IPS DF 6.9 (cell line): ENCODE results near the gene FZD1.
"Not testable (repeated sequence)": the region's sequence is repeated elsewhere in the genome, so short reads cannot be mapped to it uniquely, and the experiment has no call there.

ENCODE experiments used
- DNase-seq: peaks from one replicate; pipeline ENCODE4 v3.0.0-alpha.2; 2013; ENCODE audit warnings: low read depth, low spot score
- H3K27ac ChIP-seq: one replicate; pipeline ENCODE4 v1.5.1; 2013; ENCODE audit warnings: low read length, control low read depth
- H3K27me3 ChIP-seq: 2 replicates; pipeline ENCODE4 v1.6.1; 2013; ENCODE audit warnings: mild to moderate bottlenecking, low read length; ENCODE audit not compliant: control insufficient read depth, insufficient read depth
- H3K36me3 ChIP-seq: 2 replicates; pipeline ENCODE4 v1.6.1; 2013; ENCODE audit warnings: low read length; ENCODE audit not compliant: control insufficient read depth, insufficient read depth
- H3K4me1 ChIP-seq: 2 replicates; pipeline ENCODE4 v1.6.1; 2013; ENCODE audit warnings: low read length; ENCODE audit not compliant: control insufficient read depth, insufficient read depth
- H3K4me3 ChIP-seq: 2 replicates; pipeline ENCODE4 v1.5.1; 2013; ENCODE audit warnings: mild to moderate bottlenecking, low read length
- H3K9me3 ChIP-seq: 2 replicates; pipeline ENCODE4 v1.6.1; 2013; ENCODE audit warnings: low read length, inconsistent platforms; ENCODE audit not compliant: control insufficient read depth, insufficient read depth
- WGBS: extraction: QIAGEN DNeasy Blood & Tissue Kit; methylation state at CpG from one replicate; pipeline ENCODE4 v1.1.7; 2013; ENCODE audit warnings: mixed read lengths, missing lambda C conversion rate; ENCODE audit not compliant: insufficient read length, insufficient coverage; 5-methylcytosine and 5-hydroxymethylcytosine counted together

The FZD1 gene

DNA sequence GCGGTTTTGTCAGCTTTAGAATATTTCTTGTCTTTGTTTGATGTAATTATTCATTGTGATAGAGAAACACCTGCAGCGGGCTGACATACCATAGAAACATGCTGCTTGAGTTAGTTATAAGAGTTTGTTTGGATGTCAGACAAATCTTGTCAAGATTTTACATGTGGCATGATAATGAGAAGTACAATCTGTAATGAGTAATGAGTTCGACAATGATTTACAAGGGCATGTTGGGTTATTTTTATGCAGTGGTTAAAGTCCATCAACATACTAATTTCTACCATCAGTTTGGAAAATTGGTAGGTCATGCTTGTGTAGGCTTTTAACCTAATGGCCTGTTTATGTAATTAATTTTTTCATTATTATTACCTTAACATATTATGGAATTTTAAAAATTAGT, 31.3 kb downstream of the FZD1 start:
- H3K9me3 ChIP-seq = no peaks in the 10 kb centered on the region
- H3K4me3 ChIP-seq = no peak overlapping the region
- H3K36me3 ChIP-seq = no peaks in the 10 kb centered on the region
- H3K4me1 ChIP-seq = no peaks in the 10 kb centered on the region
- no CpG with 5 or more reads among the region's 3 CpGs for WGBS
- no peaks in the 10 kb centered on the region for H3K27me3 ChIP-seq
- H3K27ac ChIP-seq = no peak overlapping the region
- no peak for DNase-seq

DNA sequence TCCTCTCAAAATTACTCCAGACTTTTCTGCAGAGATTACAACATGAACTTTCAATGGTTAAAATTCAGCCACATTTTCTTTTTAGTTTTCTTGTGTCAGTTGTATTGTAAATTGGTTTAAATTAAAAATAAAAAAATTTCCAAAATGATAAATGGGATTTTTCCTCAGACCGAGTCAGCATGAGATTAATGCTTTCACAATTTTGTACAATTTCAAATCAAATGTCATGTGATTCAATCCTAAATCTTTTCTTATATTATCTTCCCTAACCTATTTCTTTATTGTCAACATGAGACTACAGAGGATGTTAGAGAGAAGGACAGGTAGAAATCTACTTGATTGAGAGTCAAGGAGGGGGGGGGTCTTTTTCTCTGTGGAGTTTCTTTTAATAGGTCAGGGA, 33.7 kb downstream of the FZD1 start:
- DNase-seq = no peak
- no peaks in the 10 kb centered on the region for H3K27me3 ChIP-seq
- no peak overlapping the region for H3K27ac ChIP-seq
- H3K4me3 ChIP-seq = no peak overlapping the region
- H3K36me3 ChIP-seq = no peaks in the 10 kb centered on the region
- no CpG with 5 or more reads among the region's 1 CpG for WGBS
- no peaks in the 10 kb centered on the region for H3K9me3 ChIP-seq
- H3K4me1 ChIP-seq = no peaks in the 10 kb centered on the region

DNA sequence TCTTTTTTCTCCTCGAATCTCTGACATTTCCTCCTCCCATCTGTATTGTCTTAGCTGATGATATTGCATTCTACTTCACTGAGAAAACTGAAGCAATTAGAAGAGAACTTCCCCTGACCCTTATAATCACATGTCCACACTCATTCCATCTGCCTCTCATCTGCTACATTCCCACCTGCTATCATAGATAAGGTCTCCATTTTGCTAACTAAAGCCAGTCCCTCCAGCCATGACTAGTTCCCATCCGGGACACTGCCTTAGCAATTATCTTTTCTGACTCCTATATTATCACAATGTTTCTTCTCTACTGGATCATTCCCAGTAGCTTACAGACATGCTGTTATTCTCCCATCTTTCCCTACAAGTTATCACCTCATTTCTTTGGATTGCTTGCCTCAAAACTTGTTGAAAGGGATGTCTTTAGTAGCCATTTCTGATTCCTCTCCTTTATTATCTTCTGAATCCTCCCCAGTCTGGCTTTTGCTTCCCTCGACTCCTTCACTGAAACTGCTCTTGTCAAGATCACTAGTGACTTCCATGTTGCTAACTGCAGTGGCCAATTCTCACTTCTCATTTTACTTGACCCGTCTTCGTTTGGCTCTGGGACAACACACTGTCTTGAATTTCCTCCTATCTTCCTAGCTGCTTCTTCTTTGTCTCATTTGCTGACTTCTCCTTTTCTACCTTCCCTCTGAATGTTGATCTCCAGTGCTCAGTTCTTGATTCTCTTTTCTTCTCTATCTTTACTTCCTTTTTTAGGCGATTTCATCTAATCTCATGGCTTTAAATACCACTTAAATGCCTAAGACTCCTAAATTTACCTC, 35.9 kb downstream of the FZD1 start:
- H3K27me3 ChIP-seq = no peaks in the 10 kb centered on the region
- no peak overlapping the region for H3K27ac ChIP-seq
- no peaks in the 10 kb centered on the region for H3K4me1 ChIP-seq
- no peak for DNase-seq
- no peak overlapping the region for H3K4me3 ChIP-seq
- H3K36me3 ChIP-seq = no peaks in the 10 kb centered on the region
- WGBS = no CpG with 5 or more reads among the region's 6 CpGs
- H3K9me3 ChIP-seq = no peaks in the 10 kb centered on the region

DNA sequence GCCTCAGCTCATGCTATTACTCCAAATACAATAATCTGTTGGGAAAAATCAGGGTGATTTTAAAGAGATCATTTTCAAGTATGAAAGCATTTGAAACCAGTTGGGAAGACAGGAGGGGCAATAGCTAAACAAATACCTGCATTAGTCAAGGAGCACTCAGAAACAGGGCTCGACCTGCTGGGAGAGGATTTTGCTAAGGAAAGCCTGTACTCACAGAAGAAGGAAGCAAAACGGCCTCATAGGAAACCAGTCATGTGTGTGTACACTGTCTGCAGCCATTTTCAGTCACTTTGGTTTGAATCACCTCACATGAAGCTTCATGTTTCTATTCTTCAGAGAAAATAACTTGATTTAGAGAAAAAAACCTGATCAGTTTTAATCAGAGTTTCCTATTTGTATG, 38.6 kb downstream of the FZD1 start:
- no peaks in the 10 kb centered on the region for H3K4me1 ChIP-seq
- no peak overlapping the region for H3K27ac ChIP-seq
- no CpG with 5 or more reads among the region's 2 CpGs for WGBS

DNA sequence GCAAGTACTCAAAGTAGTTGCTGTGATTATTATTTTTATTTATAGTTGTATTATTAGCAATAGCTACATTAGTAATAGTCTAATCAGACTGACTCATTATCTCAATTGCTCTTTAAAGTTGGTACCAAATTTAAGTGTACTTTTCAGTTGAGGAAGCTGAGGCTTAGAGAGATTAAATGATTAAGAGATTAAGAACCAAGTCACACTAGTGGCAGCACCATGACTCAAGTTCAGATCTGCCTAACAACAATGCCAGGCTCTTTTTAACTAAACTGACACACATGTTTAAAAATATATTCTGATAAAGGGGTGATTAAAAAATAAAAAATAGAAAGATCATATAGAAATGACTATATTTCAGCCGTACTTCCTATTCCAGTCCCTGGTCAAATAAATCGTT, 42.0 kb downstream of the FZD1 start:
- Histone ChIP-seq H3K36me3 (no peaks in the 10 kb centered on the region), H3K27ac (no peak overlapping the region), H3K4me3 (no peak overlapping the region), H3K4me1 (no peaks in the 10 kb centered on the region), H3K9me3 (no peaks in the 10 kb centered on the region), H3K27me3 (no peaks in the 10 kb centered on the region)
- no CpG with 5 or more reads among the region's 2 CpGs for WGBS
- DNase-seq = no peak

More for the DNA sequence above, 38.6 kb downstream of the FZD1 start:
- Histone ChIP-seq H3K9me3 (no peaks in the 10 kb centered on the region), H3K27me3 (no peaks in the 10 kb centered on the region), H3K36me3 (no peaks in the 10 kb centered on the region), H3K4me3 (no peak overlapping the region)
- DNase-seq = no peak

DNA sequence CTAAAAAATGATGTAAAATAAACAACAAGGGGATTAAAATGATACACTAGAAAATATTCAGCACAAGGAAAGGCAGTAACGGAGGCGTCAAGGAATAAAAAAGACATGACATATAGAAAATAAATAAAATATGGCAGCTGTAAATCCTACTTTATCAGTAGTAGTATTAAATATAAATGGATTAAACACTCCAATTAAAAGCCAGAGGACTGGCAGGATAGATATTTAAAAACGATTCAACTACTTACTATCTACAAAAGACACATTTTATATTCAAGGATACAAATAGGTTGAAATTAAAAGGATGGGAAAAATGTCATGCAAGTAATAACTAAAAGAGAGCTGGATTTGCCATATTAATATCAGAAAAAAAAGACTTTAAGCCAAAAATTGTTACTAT, 43.2 kb downstream of the FZD1 start:
- WGBS = no CpG with 5 or more reads among the region's 3 CpGs

DNA sequence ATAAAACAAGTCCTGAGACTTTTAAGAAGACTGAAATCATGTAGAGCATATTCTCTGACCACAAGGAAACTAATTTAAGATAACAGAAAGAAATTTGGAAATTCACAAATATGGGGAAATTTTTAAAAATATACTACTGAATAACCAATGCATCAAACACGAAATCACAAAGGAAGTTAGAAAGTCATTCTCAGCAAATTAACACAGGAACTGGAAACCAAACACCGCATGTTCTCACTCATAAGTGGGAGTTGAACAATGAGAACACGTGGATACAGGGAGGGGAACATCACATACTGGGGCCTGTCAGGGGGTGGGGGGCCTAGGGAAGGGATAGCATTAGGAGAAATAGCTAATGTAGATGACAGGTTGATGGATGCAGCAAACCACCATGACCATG, 44.0 kb downstream of the FZD1 start:
- not testable (repeated sequence) for H3K27me3 ChIP-seq, H3K27ac ChIP-seq, H3K4me1 ChIP-seq, H3K4me3 ChIP-seq, DNase-seq, H3K36me3 ChIP-seq, H3K9me3 ChIP-seq
- no CpG with 5 or more reads among the region's 3 CpGs for WGBS

More for the DNA sequence above, 43.2 kb downstream of the FZD1 start:
- Histone ChIP-seq H3K4me1 (no peaks in the 10 kb centered on the region), H3K27ac (no peak overlapping the region), H3K9me3 (no peaks in the 10 kb centered on the region), H3K4me3 (no peak overlapping the region), H3K36me3 (no peaks in the 10 kb centered on the region), H3K27me3 (no peaks in the 10 kb centered on the region)
- DNase-seq = no peak

DNA sequence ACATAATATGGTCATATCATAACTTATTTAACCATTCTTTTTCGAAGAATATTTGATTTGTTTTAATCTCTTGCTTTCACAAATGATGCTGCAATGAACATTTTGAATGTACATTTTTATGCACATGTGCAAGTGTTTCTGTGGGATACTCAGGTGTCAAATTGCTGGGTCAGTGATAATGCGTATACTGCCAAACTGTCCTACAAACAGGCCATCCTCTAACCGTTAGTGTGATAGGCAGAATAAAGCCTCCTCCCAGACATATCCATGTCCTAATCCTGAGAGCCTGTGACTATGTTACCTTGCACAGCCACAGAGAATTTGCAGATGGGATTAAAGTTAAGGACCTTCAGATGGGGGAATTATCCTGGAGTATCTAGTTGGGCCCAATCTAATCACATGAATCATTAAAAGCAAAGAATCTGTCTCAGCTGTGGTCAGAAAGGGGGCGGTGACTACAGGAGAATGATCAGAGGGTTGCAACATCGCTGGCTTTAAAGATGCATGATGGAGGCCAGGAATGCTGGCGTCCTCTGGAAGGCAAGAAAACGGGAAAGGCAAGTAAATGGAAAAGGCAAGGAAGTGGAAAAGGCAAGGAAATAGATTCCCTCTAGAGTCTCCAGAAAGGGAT, 46.7 kb downstream of the FZD1 start:
- no peaks in the 10 kb centered on the region for H3K36me3 ChIP-seq
- no peak overlapping the region for H3K27ac ChIP-seq
- no peak overlapping the region for H3K4me3 ChIP-seq
- no peak for DNase-seq
- H3K27me3 ChIP-seq = no peaks in the 10 kb centered on the region
- no peaks in the 10 kb centered on the region for H3K4me1 ChIP-seq
- no peaks in the 10 kb centered on the region for H3K9me3 ChIP-seq
- WGBS = no CpG with 5 or more reads among the region's 7 CpGs

DNA sequence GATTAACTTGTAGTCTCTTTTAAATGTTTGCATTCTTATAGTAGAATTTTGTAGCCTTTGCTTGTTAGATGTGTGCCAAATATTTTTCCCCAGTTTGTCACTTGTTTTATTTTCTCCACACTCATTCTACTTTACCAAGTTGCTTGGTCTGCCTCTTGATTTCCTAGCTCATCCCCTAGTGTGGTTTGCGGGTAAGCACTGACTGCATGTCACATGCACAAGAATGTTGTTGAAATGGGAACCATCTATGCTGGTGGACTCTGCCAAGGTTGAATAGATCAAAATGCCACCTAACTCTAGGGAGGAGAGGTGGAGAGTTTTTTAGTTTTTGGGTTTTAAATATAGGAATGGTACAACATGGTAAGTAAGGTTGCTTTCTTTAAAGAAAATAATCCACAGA, 47.6 kb downstream of the FZD1 start:
- WGBS = no CpG with 5 or more reads among the region's 1 CpG
- Histone ChIP-seq H3K36me3 (no peaks in the 10 kb centered on the region), H3K9me3 (no peaks in the 10 kb centered on the region), H3K27ac (no peak overlapping the region), H3K27me3 (no peaks in the 10 kb centered on the region), H3K4me1 (no peaks in the 10 kb centered on the region), H3K4me3 (no peak overlapping the region)
- no peak for DNase-seq

DNA sequence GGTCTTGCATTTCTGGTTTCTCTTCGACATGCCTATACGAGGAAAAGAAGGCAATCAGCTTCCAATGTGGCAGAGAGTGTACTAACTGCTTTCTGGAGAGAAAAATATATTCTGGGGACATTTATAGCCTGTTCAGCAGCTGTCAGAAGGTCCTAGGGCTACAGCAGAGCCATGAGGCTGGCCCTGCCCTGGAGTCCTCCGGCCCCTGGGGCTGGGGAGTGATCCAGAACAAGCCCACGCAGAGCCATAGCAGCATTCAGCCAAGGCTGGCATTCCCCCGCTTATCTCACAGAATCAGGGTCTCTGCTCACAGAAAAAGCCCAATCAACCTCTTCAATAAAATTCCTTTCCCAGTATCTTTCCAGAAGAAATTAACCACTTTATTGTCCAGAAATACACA, 48.9 kb downstream of the FZD1 start:
- Histone ChIP-seq H3K36me3 (no peaks in the 10 kb centered on the region), H3K27me3 (no peaks in the 10 kb centered on the region), H3K27ac (no peak overlapping the region), H3K9me3 (no peaks in the 10 kb centered on the region), H3K4me3 (no peak overlapping the region), H3K4me1 (no peaks in the 10 kb centered on the region)
- no peak for DNase-seq
- no CpG with 5 or more reads among the region's 5 CpGs for WGBS
